ENCODE data around the gene GALNTL6. TPM values are rescaled to one million over a fixed set of nuclear protein-coding genes. Genes with fewer than 3 reads are reported as not detected.

GALNTL6 gene
- total and polyA plus RNA-seq, 2 of the 4 experiments (the other 2 are of a cell fraction) = under 0.01 TPM; not detected in 1

DNA sequence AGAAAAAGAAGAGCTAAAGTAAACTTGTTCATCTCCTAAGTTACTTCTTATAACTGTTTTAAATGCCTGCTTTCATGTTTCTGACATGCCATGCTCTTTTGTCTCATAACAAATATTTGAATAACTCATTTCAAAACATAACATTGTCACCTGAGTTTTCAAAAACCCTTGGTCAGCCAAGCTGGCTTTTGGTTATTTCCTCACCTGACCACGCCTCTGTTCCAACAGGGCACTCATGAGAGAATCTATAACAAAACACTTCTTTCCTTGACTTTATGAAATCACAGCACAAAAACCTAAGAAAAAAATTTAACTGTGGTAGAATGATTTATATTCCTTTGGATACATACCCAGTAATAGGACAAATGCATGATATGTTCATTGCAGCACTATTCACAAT is 1182.5 kb downstream of the GALNTL6 start:
- Histone ChIP-seq H3K27me3 (ENCODE audit: control insufficient read depth, insufficient read depth, low read length) (no peaks in the 10 kb centered on the region), H3K9ac (ENCODE audit: low read depth, low read length) (no peak overlapping the region), H4K91ac (ENCODE audit: insufficient read depth, low read depth, low read length) (no peak overlapping the region), H3K9me3 (ENCODE audit: control insufficient read depth, insufficient read depth, low read length) (no peaks in the 10 kb centered on the region), H2BK120ac (ENCODE audit: low read depth, low read length) (no peak overlapping the region), H3K27ac (ENCODE audit: insufficient read depth, low read length) (no peak overlapping the region), H2AFZ (replicated peaks; ENCODE audit: low read length, poor library complexity) (no peak overlapping the region), H3K79me1 (ENCODE audit: low read depth in 1 of 2, low read length in 2 of 2) (no peaks in the 10 kb centered on the region), H2BK20ac (ENCODE audit: low read depth, low read length) (no peak overlapping the region), H3K18ac (ENCODE audit: low read depth, low read length) (no peak overlapping the region), H4K20me1 (ENCODE audit: insufficient read depth, low read length) (no peaks in the 10 kb centered on the region), H3K23ac (ENCODE audit: low read depth, low read length) (no peak overlapping the region), H2BK15ac (ENCODE audit: low read depth, low read length) (no peak overlapping the region; the same call in 2 of the 3 replicates), H2AK5ac (ENCODE audit: low read depth, low read length) (no peak overlapping the region), H3K4me2 (ENCODE audit: low read depth, low read length) (no peak overlapping the region), H2AK9ac (replicated peaks; ENCODE audit: low read depth, low read length, poor library complexity) (no peak overlapping the region), H4K8ac (ENCODE audit: low read depth in 2 of 2, low read length in 2 of 2) (no peak overlapping the region), H3K36me3 (ENCODE audit: control insufficient read depth, insufficient read depth, low read length) (no peaks in the 10 kb centered on the region), H2BK5ac (ENCODE audit: low read depth, low read length, poor library complexity, severe bottlenecking) (no peak overlapping the region), H3K4me3 (ENCODE audit: insufficient read depth, low read depth, low read length) (no peak overlapping the region), H3K9me1 (ENCODE audit: insufficient read depth, low read length) (no peaks in the 10 kb centered on the region), H4K5ac (ENCODE audit: low read depth, low read length) (no peak overlapping the region), H3K56ac (ENCODE audit: extremely low read depth, insufficient read depth, low read length) (no peak overlapping the region), H3K14ac (replicated peaks; ENCODE audit: low read depth, low read length) (no peak overlapping the region), H3K4ac (ENCODE audit: low read depth, low read length) (no peak overlapping the region), H3K4me1 (ENCODE audit: control insufficient read depth, insufficient read depth, low read length) (peaks cover 10% of the 10 kb centered on the region; the same call in 1 of the 2 replicates)
- ChIA-PET CTCF (interaction anchor here (1.8 kb wide), 1 partner anchor 18 kb away, joined by 4 read pairs; no protein-coding TSS in a partner anchor), POLR2A (ENCODE audit: unreplicated experiment) (no interaction called here)
- TF ChIP-seq NFE2L2 (IDR thresholded peaks at IDR 0.05; ENCODE audit: low read depth, low read length) = no peak
- TF ChIP-seq RAD21 (IDR thresholded peaks at IDR 0.05; ENCODE audit: low read length) = no peak
- TF ChIP-seq RFX5 (IDR thresholded peaks at IDR 0.05; ENCODE audit: low read depth, low read length) = no peak
- TF ChIP-seq, protein P1, sequence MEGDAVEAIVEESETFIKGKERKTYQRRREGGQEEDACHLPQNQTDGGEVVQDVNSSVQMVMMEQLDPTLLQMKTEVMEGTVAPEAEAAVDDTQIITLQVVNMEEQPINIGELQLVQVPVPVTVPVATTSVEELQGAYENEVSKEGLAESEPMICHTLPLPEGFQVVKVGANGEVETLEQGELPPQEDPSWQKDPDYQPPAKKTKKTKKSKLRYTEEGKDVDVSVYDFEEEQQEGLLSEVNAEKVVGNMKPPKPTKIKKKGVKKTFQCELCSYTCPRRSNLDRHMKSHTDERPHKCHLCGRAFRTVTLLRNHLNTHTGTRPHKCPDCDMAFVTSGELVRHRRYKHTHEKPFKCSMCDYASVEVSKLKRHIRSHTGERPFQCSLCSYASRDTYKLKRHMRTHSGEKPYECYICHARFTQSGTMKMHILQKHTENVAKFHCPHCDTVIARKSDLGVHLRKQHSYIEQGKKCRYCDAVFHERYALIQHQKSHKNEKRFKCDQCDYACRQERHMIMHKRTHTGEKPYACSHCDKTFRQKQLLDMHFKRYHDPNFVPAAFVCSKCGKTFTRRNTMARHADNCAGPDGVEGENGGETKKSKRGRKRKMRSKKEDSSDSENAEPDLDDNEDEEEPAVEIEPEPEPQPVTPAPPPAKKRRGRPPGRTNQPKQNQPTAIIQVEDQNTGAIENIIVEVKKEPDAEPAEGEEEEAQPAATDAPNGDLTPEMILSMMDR (conservative IDR thresholded peaks at IDR 0.05; ENCODE audit: low read depth, low read length) = no peak
- TF ChIP-seq POLR2A (IDR thresholded peaks at IDR 0.05; ENCODE audit: low read depth, low read length) = no peak
- TF ChIP-seq RCOR1 (IDR thresholded peaks at IDR 0.05; ENCODE audit: insufficient replicate concordance, low read length) = no peak
- TF ChIP-seq MXI1 (IDR thresholded peaks at IDR 0.05; ENCODE audit: borderline replicate concordance, low read depth, low read length) = no peak
- TF ChIP-seq SMC3 (IDR thresholded peaks at IDR 0.05; ENCODE audit: low read depth, low read length) = no peak
- TF ChIP-seq, protein P2, sequence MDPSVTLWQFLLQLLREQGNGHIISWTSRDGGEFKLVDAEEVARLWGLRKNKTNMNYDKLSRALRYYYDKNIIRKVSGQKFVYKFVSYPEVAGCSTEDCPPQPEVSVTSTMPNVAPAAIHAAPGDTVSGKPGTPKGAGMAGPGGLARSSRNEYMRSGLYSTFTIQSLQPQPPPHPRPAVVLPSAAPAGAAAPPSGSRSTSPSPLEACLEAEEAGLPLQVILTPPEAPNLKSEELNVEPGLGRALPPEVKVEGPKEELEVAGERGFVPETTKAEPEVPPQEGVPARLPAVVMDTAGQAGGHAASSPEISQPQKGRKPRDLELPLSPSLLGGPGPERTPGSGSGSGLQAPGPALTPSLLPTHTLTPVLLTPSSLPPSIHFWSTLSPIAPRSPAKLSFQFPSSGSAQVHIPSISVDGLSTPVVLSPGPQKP (IDR thresholded peaks at IDR 0.05; ENCODE audit: borderline replicate concordance, low read depth, low read length) = no peak
- DNase-seq (no peak), ATAC-seq (ENCODE audit: low read depth) (no peak)
- WGBS, 2 experiments (ENCODE audit: extremely low coverage in 2 of 2, insufficient read length in 1 of 2) = no CpG with 5 or more reads among the region's 1 CpG
- dilution Hi-C loops (cut with HindIII; ENCODE audit: low sequenced_read_pairs, unreplicated experiment) (no loop called here), intact Hi-C loops (cut with micrococcal nuclease) (loop anchor here (5.0 kb wide), 1 partner anchor 143 kb away; no protein-coding TSS in a partner anchor), in situ Hi-C loops (cut with MboI; ENCODE audit: low sequenced_read_pairs) (no loop called here)
- BruUV-seq (replicated peaks) = no TSS peak
